NCI-H1105 (cell line): ENCODE results near the gene ATP1A3.

ENCODE experiments used
- DNase-seq: peaks from one replicate; lab custom pipeline; 2025; lab: John Stamatoyannopoulos, UW

ATP1A3 gene

GRCh38 chr19:41928754-41929535 lies 65.1 kb downstream of the ATP1A3 start:
- DNase-seq, result no peak

GRCh38 chr19:41928221-41928683 lies 65.8 kb downstream of the ATP1A3 start, which contains the start of gene ERFL:
Gene ERFL (minus strand): TSS chr19:41928449. CDS start chr19:41912919, 15,530 bp downstream.
- DNase-seq, result no peak

- DNase-seq, result no peak
Observed at GRCh38 chr19:41927497-41928192, 66.4 kb downstream of the ATP1A3 start.

- DNase-seq, result no peak
Observed at GRCh38 chr19:41926763-41927496, 67.1 kb downstream of the ATP1A3 start.

- no peak for DNase-seq
Observed at GRCh38 chr19:41926028-41926762, 67.8 kb downstream of the ATP1A3 start.

GRCh38 chr19:41925208-41926003 lies 68.6 kb downstream of the ATP1A3 start:
- DNase-seq, result no peak

GRCh38 chr19:41924151-41925145 lies 69.6 kb downstream of the ATP1A3 start:
- DNase-seq, result no peak

- DNase-seq, result no peak
Observed at GRCh38 chr19:41923045-41923788, 70.8 kb downstream of the ATP1A3 start.

GRCh38 chr19:41922585-41922984 lies 71.4 kb downstream of the ATP1A3 start:
- no peak for DNase-seq

GRCh38 chr19:41921577-41922576 lies 72.2 kb downstream of the ATP1A3 start:
- DNase-seq, result no peak

GRCh38 chr19:41920882-41921576 lies 73.0 kb downstream of the ATP1A3 start:
- DNase-seq, result no peak

GRCh38 chr19:41919948-41920712 lies 73.9 kb downstream of the ATP1A3 start:
- DNase-seq, result no peak

- no peak for DNase-seq
Observed at GRCh38 chr19:41918653-41919244, 75.3 kb downstream of the ATP1A3 start.

- DNase-seq, result no peak
Observed at GRCh38 chr19:41918095-41918494, 75.9 kb downstream of the ATP1A3 start.

- DNase-seq, result no peak
Observed at GRCh38 chr19:41917676-41918075, 76.4 kb downstream of the ATP1A3 start.
